HG03139 (cell line): ENCODE results near the gene IFNE.

ENCODE experiments used
- ATAC-seq: cut with Tn5 transposase; IDR thresholded peaks from one replicate; pipeline ENCODE4 v1.9.1; 2021; ENCODE audit not compliant: unreplicated experiment

IFNE gene

GRCh38 chr9:21482213-21482612, at the start of gene IFNE:
Gene IFNE (minus strand): TSS chr9:21482313. CDS start chr9:21481694, 619 bp downstream.
- no peak for ATAC-seq

- no peak for ATAC-seq
Measured at GRCh38 chr9:21528123-21528808, 46.2 kb upstream of the IFNE start.

- no peak for ATAC-seq
Measured at GRCh38 chr9:21527579-21527978, 45.5 kb upstream of the IFNE start.

- no peak for ATAC-seq
Measured at GRCh38 chr9:21525174-21525573, 43.1 kb upstream of the IFNE start.

GRCh38 chr9:21524099-21524830, 42.2 kb upstream of the IFNE start:
- no peak for ATAC-seq

GRCh38 chr9:21523021-21524014, 41.2 kb upstream of the IFNE start:
- ATAC-seq = no peak

GRCh38 chr9:21522348-21522747, 40.2 kb upstream of the IFNE start:
- no peak for ATAC-seq

GRCh38 chr9:21521448-21521847, 39.3 kb upstream of the IFNE start:
- ATAC-seq = no peak

- ATAC-seq = no peak
Measured at GRCh38 chr9:21520501-21521228, 38.6 kb upstream of the IFNE start.

- no peak for ATAC-seq
Measured at GRCh38 chr9:21519855-21520434, 37.8 kb upstream of the IFNE start.

- ATAC-seq = no peak
Measured at GRCh38 chr9:21516796-21517195, 34.7 kb upstream of the IFNE start.

- no peak for ATAC-seq
Measured at GRCh38 chr9:21513431-21513830, 31.3 kb upstream of the IFNE start.

- ATAC-seq = no peak
Measured at GRCh38 chr9:21510806-21511205, 28.7 kb upstream of the IFNE start.

GRCh38 chr9:21507483-21507790, 25.3 kb upstream of the IFNE start:
- no peak for ATAC-seq

GRCh38 chr9:21506626-21507482, 24.7 kb upstream of the IFNE start:
- ATAC-seq = no peak

- no peak for ATAC-seq
Measured at GRCh38 chr9:21505425-21506179, 23.5 kb upstream of the IFNE start.

GRCh38 chr9:21504894-21505293, 22.8 kb upstream of the IFNE start:
- no peak for ATAC-seq

GRCh38 chr9:21504113-21504512, 22.0 kb upstream of the IFNE start:
- ATAC-seq = no peak

- ATAC-seq = no peak
Measured at GRCh38 chr9:21502586-21502985, 20.5 kb upstream of the IFNE start.
